ENCODE data around the gene RIC1.
"Not testable (repeated sequence)": the region's sequence is repeated elsewhere in the genome, so short reads cannot be mapped to it uniquely, and the experiment has no call there.

RIC1 gene

DNA sequence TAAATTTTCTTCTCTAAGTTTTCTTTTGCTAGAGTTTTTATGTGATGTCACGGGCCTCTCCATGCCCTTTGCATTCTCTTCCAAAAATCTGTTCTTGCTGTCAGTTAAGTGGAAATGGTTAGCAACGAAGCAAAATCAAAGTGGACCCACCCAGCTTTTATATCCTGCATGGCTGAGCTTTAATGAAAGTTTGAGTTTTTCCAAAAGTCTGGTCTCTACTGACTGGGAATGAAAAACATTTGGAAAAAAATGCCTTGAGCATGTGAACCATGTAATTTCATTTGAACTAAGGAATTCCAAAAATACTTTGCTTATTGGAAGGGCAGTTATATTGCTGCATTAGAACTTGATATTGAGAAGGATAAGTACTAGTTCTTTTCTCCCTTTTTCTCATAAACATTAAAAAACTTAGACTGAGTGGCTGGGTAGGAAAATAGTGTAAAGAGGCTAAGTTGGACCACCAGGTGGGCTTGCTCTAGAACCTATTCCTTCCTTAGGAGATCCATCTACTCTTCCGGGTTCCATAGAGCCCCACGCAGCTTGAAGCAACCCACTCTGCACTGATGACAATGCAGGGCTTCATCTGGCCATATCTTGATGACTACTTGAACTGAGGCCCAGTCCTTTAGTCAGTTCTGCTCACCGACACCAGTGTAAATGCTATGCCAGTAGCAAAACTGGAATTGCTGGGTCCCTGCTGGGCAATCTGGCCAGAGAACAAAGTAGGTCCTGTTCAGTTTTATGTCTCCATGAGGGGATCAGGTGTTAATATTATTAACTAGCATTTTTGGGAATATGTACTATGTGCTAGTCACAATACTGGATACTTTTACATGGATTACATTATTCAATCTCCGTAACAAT, 17.4 kb upstream of the RIC1 start:
- Mint-ChIP-seq H3K27ac (no peak overlapping the region), H3K4me1 (peaks cover 27% of the 10 kb centered on the region), H3K27me3 (no peaks in the 10 kb centered on the region), H3K4me3 (no peak overlapping the region), H3K9me3 (no peaks in the 10 kb centered on the region), H3K36me3 (no peaks in the 10 kb centered on the region)
- ATAC-seq: no peak

DNA sequence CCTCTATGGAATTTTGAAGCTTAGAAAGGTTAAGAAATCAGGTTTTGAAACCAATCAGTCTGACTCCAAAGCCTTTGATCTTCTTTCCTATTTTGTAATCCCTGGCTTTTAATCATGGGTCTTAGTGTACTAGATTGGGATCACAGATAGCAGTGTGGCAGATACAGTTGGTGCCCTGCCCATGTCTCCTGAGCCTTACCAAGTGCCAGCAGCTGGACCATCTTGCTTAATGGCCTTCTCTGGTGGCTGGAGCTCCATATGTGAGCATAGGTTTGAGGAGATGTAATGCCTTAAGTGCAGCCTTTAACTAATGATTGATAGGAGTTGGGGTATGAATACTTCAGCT, 16.7 kb upstream of the RIC1 start:
- Mint-ChIP-seq H3K36me3 (no peaks in the 10 kb centered on the region), H3K4me1 (peaks cover 27% of the 10 kb centered on the region), H3K4me3 (no peak overlapping the region), H3K9me3 (no peaks in the 10 kb centered on the region), H3K27me3 (no peaks in the 10 kb centered on the region), H3K27ac (peak overlapping the region; percentile 2)
- no peak for ATAC-seq

DNA sequence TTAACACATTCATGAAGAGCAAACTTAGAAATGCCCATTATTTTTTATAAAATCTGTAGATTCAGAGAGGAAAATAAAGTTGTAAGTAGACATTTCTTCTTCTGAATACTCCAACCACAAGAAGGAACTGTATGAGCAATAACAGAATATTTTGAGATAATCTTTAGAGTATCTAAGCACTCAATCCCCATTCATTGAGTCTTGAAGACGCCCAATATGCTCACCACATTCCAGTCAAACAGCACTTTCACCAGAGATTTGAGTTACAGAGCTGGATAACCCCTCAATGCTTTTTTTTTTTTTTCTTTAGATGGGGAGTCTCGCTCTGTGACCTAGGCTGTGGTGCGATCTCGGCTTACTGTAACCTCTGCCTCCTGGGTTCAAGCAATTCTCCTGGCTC, 14.7 kb upstream of the RIC1 start:
- no peak overlapping the region for H3K27ac Mint-ChIP-seq
- H3K4me3 Mint-ChIP-seq: no peak overlapping the region
- peaks cover 32% of the 10 kb centered on the region for H3K4me1 Mint-ChIP-seq
- no peaks in the 10 kb centered on the region for H3K9me3 Mint-ChIP-seq
- ATAC-seq: no peak
- H3K36me3 Mint-ChIP-seq: no peaks in the 10 kb centered on the region
- no peaks in the 10 kb centered on the region for H3K27me3 Mint-ChIP-seq

DNA sequence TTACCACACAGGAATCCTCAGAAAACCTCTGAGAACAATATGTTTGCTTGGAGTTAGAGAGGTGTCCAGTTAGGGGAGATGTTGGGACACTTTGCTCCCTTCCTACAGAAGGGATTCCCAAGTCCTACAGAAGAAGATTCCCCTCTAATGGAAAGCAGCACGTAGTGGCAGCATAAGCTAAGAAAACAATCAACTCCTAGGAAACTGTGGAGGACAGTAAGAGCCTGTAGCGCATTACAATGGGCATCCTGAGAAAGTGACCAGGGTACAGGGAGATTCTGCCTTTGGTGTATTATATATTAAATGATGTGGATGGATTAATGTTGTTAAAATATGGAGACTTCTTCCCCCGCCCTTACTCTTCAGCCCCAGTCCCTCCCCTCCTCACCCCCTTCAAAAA, 13.9 kb upstream of the RIC1 start:
- Mint-ChIP-seq H3K4me1 (peaks cover 32% of the 10 kb centered on the region), H3K4me3 (no peak overlapping the region), H3K27ac (peak overlapping the region; percentile 37), H3K9me3 (no peaks in the 10 kb centered on the region), H3K27me3 (no peaks in the 10 kb centered on the region), H3K36me3 (no peaks in the 10 kb centered on the region)
- no peak for ATAC-seq

- Mint-ChIP-seq H3K36me3 (no peaks in the 10 kb centered on the region), H3K27me3 (no peaks in the 10 kb centered on the region), H3K9me3 (no peaks in the 10 kb centered on the region), H3K27ac (peak overlapping the region; percentile 6), H3K4me1 (peaks cover 26% of the 10 kb centered on the region), H3K4me3 (no peak overlapping the region)
- ATAC-seq: peak; percentile 99
Observed at GRCh38 chr9:5617749-5618148, 11.2 kb upstream of the RIC1 start.

DNA sequence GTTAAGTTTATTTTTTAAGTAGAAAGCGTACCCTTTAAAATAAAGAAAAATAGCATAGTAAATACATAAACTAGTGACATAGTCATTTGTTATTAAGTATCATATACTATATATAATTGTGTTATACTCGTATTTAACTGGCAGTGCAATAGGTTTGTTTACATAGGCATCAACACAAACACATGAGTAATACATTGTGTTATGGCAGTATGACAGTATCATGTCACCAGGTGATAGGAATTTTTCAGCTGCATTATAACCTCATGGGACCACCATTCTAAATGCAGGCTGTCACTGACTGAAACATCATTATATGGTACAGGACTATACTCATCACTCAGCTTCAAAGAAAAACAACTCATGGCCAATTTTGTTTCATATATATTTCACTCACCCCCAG, 8.4 kb upstream of the RIC1 start:
- no peak overlapping the region for H3K4me3 Mint-ChIP-seq
- H3K27ac Mint-ChIP-seq: no peak overlapping the region
- H3K4me1 Mint-ChIP-seq: peaks cover 27% of the 10 kb centered on the region
- H3K27me3 Mint-ChIP-seq: no peaks in the 10 kb centered on the region
- H3K36me3 Mint-ChIP-seq: no peaks in the 10 kb centered on the region
- ATAC-seq: no peak
- no peaks in the 10 kb centered on the region for H3K9me3 Mint-ChIP-seq

GRCh38 chr9:5621327-5621726, 7.6 kb upstream of the RIC1 start:
- Mint-ChIP-seq H3K4me1 (peaks cover 27% of the 10 kb centered on the region), H3K27ac (no peak overlapping the region), H3K4me3 (no peak overlapping the region), H3K27me3 (no peaks in the 10 kb centered on the region), H3K9me3 (no peaks in the 10 kb centered on the region), H3K36me3 (no peaks in the 10 kb centered on the region)
- no peak for ATAC-seq

GRCh38 chr9:5622016-5622415, 6.9 kb upstream of the RIC1 start:
- no peaks in the 10 kb centered on the region for H3K9me3 Mint-ChIP-seq
- no peaks in the 10 kb centered on the region for H3K36me3 Mint-ChIP-seq
- no peaks in the 10 kb centered on the region for H3K27me3 Mint-ChIP-seq
- no peak for ATAC-seq
- no peak overlapping the region for H3K27ac Mint-ChIP-seq
- peaks cover 33% of the 10 kb centered on the region for H3K4me1 Mint-ChIP-seq
- H3K4me3 Mint-ChIP-seq: no peak overlapping the region

- ATAC-seq: no peak
- peak overlapping the region; percentile 99 for H3K27ac Mint-ChIP-seq
- H3K4me1 Mint-ChIP-seq: peaks cover 34% of the 10 kb centered on the region
- no peaks in the 10 kb centered on the region for H3K9me3 Mint-ChIP-seq
- no peak overlapping the region for H3K4me3 Mint-ChIP-seq
- no peaks in the 10 kb centered on the region for H3K27me3 Mint-ChIP-seq
- H3K36me3 Mint-ChIP-seq: no peaks in the 10 kb centered on the region
Observed at GRCh38 chr9:5624655-5625054, 4.3 kb upstream of the RIC1 start.

- Mint-ChIP-seq H3K9me3 (no peaks in the 10 kb centered on the region), H3K27ac (peak overlapping the region; percentile 99), H3K36me3 (no peaks in the 10 kb centered on the region), H3K27me3 (no peaks in the 10 kb centered on the region), H3K4me1 (peaks cover 52% of the 10 kb centered on the region), H3K4me3 (peak overlapping the region; percentile 91)
- ATAC-seq: peak; percentile 69
Observed at GRCh38 chr9:5626727-5627634, 1.9 kb upstream of the RIC1 start.

GRCh38 chr9:5627686-5628085, 1.2 kb upstream of the RIC1 start:
- Mint-ChIP-seq H3K4me3 (peak overlapping the region; percentile 91), H3K27ac (peak overlapping the region; percentile 99), H3K4me1 (peaks cover 59% of the 10 kb centered on the region)
- not testable (repeated sequence) for H3K36me3 Mint-ChIP-seq, H3K27me3 Mint-ChIP-seq, ATAC-seq, H3K9me3 Mint-ChIP-seq

DNA sequence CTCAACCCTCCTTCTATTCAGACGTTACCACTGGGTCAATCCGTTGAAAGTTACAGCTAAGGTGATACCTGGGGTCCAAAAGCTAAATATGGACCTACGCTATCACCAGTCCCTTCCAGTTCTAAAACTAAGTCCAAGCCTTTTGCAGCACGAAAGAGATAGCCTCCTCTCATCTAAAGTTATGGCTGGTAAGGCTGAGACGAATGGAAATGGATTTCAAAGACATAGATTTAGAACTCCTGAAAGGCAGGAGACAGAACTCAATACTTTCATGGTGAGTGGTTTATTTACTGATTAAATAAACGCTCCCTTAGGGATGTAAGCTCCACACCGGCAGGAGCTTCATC, 751 bp upstream of the RIC1 start:
- no peaks in the 10 kb centered on the region for H3K9me3 Mint-ChIP-seq
- no peak for ATAC-seq
- H3K27me3 Mint-ChIP-seq: no peaks in the 10 kb centered on the region
- peak overlapping the region; percentile 99 for H3K27ac Mint-ChIP-seq
- peak overlapping the region; percentile 91 for H3K4me3 Mint-ChIP-seq
- H3K4me1 Mint-ChIP-seq: peaks cover 64% of the 10 kb centered on the region
- H3K36me3 Mint-ChIP-seq: no peaks in the 10 kb centered on the region

- Mint-ChIP-seq H3K4me1 (peaks cover 74% of the 10 kb centered on the region), H3K27me3 (no peaks in the 10 kb centered on the region), H3K9me3 (no peaks in the 10 kb centered on the region), H3K36me3 (peaks cover 10% of the 10 kb centered on the region), H3K4me3 (peak overlapping the region; percentile 97), H3K27ac (peak overlapping the region; percentile 99)
- peak; percentile 37 for ATAC-seq
Observed at GRCh38 chr9:5629312-5630080, 589 bp downstream of the RIC1 start.

DNA sequence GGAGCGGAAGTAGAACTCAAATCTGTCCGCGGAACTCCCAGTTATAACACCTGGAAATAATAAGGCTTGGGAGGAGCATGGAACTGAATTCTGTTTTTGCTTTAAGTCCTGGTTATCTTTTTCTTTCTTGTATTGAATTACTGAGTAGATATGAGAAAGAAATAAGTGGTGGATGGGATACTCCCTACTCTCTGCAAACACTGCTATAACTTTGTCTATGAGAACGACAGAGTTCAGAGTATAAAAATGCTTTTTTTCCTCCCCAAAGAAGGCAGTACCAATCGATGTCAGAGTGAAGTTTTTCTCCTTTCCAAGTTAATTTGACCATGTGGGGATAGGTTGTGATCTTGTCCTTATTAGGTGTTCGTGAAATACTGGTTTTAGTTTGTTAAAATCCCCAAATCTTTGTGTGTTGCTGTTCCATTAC, 1.2 kb downstream of the RIC1 start:
- H3K27me3 Mint-ChIP-seq: no peaks in the 10 kb centered on the region
- H3K36me3 Mint-ChIP-seq: peaks cover 16% of the 10 kb centered on the region
- ATAC-seq: no peak
- peak overlapping the region; percentile 97 for H3K4me3 Mint-ChIP-seq
- H3K27ac Mint-ChIP-seq: peak overlapping the region; percentile 99
- peaks cover under 1% of the 10 kb centered on the region for H3K9me3 Mint-ChIP-seq
- peaks cover 74% of the 10 kb centered on the region for H3K4me1 Mint-ChIP-seq

DNA sequence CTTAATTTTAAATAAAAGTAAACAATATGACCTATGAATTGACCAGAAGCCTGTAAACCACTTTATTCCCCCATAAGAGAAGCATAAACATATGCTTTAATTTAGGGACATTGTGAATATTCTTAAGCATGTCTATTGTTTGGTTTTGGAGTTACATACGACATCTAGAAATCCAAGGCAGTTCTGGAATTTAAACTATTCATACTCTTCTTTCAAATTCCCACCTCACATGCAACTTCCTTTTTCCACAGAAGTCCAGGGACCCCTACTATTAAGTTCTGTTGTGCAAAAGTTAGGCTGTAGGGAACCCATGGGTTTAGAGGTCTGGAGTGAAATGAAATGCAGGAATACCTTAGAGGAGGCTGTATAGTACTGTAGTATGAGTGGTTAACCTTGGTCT, 2.1 kb downstream of the RIC1 start:
- Mint-ChIP-seq H3K27me3 (no peaks in the 10 kb centered on the region), H3K4me3 (peak overlapping the region; percentile 28), H3K36me3 (peaks cover 25% of the 10 kb centered on the region), H3K27ac (no peak overlapping the region), H3K4me1 (peaks cover 77% of the 10 kb centered on the region), H3K9me3 (peaks cover 7% of the 10 kb centered on the region)
- ATAC-seq: no peak
